NK-92 treated with Interleukin-12 subunit alpha and Interleukin-12 subunit beta, amount 100 ng/mL, for 24 hours (cell line): ENCODE data around the gene ALCAM.

Experiments used
- DNase-seq: peaks from one replicate; lab custom pipeline; 2025; lab: John Stamatoyannopoulos, UW

The ALCAM gene

DNA sequence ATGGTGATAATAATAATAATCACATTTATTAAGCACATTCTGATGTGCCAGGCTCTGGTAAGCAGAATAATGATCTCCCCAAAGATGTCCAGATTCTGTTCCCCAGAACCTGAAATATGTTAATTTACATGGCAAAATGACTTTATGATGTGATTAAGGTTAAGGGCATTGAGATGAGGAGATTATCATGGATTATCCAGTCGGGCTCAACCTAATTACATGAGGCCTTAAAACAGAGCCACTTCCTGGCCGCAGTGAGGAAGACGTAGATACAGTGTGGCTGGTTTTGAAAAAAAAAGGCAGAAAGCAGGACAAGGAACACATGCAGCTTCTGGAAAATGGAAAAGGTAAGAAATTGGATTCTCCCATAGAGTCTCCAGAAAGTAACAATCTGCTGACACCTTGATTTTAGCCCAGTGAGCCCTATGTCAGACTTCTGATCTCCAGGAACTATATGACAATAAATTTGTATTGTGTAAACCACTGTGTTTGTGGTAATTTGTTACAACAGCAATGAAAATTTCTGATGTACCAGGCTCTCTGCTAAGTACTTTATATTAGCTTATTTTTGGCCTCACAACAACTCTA is 126.7 kb downstream of the ALCAM start:
- no peak for DNase-seq

- no peak for DNase-seq
Measured at GRCh38 chr3:105495021-105495420, 128.3 kb downstream of the ALCAM start.

- DNase-seq: no peak
Measured at GRCh38 chr3:105496343-105496742, 129.6 kb downstream of the ALCAM start.

DNA sequence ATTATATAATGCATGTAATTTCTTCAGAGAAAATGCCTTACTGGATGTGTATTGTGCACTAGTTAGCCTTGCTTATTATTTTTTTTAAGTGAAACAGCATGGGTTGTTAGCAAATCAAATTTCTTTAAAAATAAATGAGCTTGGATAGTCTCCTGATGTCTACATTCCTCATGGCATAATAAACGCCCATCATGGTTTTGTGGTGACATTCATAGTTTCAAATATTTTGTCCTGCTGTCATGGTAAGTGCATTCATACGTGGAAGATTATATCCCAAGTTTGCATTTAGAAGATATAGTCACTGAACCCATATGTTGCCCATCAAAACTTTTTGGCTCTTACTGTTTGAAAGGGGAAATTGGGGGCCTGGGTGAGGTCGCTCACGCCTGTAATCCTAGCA is 130.7 kb downstream of the ALCAM start:
- no peak for DNase-seq

DNA sequence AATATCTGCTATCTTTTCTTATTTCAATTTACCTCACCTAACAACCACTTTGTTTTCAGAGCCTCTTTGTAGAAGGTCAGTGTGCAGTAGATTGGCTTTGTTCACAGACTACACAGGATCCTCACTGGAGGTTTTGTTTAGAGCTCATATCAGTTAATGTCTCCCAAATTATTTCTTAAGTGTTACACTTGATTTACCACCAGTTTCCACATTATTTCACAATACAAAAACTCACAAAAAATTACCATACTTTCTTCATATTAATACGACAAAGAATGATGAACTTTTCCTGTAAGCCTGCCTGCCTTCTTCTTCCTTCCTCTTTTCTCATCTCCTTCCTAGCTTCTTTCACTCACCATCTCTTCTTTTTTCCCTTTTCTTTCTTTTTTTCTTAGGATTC is 133.3 kb downstream of the ALCAM start:
- no peak for DNase-seq

DNA sequence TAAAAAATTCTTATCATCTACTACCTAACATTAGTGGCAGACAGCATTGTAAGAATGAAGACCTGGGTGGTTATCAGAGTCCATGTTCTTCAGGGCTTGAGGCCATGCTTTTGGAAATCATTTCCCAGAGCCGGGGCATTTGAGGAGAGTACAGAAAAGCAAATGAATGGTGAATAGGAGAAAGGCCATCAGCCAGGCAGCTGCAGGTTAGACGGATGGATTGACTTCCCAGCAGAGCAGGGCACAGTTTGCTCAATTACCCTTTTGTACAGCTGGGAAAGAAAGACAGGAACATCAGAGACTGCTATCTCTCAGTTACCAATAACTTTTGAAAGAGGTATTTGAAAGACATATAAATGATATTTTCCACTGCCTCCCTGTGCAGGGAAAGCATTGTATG is 135.6 kb downstream of the ALCAM start:
- DNase-seq: no peak

DNA sequence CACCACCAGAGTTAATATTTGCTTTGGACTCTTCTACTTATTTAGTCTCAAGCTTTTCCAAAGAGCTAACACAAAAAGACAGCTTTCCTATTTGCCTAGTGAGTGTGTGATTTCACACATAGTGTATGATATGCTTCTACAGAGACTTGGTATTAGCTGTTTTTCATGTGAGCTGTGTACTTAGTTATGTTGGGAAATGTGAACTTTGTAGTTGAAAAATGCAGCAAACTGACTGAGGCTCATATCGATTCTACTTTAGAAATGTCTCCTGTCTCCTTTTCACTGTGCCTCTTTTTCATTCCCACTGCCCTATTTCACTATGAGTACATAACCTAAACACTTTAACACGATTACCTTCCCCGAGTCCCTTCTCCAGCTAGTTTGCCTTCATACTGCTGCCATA is 136.5 kb downstream of the ALCAM start:
- DNase-seq: no peak

DNA sequence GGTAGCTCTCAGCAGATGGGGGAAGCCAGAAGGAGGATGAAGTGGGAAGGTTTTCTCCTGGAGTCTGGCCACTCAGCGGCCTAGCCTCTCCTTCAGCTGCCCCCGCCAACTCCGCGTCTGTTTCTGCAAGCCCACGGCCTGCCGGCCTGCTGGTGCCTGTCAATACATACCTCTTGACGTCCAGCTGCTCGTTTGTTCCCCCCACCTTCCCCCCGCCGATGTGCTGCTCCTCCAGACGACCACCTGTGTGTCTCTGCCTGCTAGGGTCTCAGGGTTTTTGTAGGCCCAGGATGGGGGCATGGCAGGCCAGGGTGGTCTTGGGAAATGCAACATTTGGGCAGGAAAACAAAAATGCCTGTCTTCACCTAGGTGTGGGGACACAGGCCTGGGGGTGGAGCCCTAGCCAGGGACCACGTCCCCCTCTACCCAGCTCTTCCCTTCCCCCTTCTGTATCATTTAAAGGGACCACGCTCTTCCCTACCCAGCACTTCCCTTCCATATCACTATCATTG is 137.8 kb downstream of the ALCAM start:
- no peak for DNase-seq

DNA sequence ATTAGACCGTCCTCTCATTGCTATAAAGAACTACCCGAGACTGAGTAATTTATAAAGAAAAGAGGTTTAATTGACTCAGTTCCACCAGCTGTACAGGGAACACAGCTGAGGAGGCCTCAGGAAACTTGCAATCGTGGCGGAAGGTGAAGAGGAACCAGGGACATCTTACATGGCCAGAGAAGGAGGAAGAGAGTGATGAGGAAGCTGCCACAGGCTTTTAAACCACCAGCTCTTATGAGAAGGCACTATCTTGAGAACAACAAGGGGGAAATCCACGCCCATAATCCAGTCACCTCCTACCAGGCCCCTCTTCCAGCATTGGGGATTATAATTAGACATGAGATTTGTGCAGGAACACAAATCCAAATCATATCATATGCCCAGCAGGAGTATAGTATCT is 138.5 kb downstream of the ALCAM start:
- DNase-seq: no peak

DNA sequence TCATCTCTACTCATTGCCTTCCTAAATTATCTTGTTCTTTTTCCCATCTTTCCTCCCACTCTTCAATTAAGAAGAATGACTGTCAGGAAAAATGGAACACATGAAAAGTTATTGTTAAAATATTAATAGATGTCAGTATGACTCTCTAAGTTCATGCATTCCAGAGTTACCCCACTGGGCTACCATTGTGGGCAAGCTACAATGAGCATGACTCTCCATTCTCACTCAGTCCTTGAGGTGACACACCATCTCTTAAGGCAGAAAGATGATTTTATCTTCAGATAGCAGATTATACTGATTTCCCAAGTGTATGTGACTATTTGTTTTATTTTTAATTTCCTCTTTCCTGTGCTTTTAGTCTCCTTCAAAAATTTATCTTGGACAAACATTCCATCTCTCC is 144.3 kb downstream of the ALCAM start:
- DNase-seq: no peak

GRCh38 chr3:105512061-105512460 is 145.4 kb downstream of the ALCAM start:
- DNase-seq: no peak

DNA sequence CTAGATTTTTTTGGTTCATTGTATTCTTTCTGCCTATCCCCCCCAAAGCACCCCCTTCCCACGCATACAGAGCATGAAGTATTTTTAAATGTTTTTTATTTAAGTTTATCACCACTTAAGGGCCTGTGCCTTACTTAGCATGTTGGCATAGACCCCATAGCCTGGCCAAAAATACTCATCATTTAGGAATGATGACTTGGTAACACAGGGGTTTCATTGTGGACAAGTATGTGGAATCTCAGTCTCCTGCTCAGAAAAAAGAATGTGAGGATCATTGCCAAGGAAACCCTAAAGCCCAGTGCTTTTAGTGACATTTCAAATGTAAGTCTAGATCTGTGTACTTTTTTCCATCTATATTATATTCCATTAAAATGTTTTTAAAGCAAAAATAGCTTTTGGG is 146.3 kb downstream of the ALCAM start:
- DNase-seq: no peak

GRCh38 chr3:105513886-105514285 is 147.2 kb downstream of the ALCAM start:
- no peak for DNase-seq

GRCh38 chr3:105515372-105515771 is 148.7 kb downstream of the ALCAM start:
- DNase-seq: no peak

GRCh38 chr3:105516972-105517371 is 150.3 kb downstream of the ALCAM start:
- DNase-seq: no peak

GRCh38 chr3:105518203-105518602 is 151.5 kb downstream of the ALCAM start:
- no peak for DNase-seq

DNA sequence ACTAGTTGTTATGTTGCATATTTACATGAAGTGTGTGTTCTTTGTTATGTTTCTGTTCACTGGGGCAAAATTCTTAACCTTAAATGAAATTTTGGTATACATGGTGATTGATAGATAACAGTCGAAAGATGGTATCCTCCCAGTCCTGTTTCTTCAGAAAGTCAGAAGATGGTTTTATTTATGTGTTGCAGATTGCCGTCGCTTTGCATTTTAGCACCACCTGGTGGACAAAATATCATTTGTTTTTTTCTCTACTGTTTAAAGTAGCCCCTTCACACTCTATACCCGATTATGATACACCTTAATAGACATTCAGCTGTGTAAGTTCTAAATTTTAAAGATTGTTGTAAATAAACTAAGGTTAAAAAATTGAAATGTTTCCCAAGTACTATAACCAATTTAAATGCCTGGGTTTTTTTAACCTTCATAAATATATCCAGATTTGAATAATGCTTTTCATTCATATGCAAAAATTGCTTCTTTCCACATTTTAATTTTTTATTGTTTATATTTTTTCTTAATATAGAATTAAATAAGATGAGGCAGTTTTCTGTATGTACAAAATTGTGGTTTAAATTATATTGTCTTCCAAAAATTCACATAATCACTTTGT is 152.2 kb downstream of the ALCAM start:
- no peak for DNase-seq

DNA sequence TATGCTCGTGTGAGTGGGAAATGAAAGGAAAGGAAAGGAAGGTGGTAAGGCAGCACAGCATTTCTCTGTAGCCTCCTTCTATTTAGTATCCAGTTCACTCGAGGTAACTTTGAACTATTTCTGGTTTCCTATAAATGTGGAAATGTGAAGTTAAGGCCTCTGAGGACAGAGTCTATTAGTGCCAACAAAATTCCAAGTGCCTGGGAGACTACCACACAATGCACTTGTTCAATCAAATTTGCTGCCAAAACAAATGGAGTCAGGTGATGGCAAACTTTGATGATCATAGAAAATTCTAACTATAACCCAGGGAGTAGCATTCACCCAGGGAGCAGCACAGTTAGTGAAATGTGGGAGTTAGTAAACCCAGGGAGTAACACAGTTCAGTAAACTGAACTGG is 155.1 kb downstream of the ALCAM start:
- DNase-seq: no peak

- no peak for DNase-seq
Measured at GRCh38 chr3:105523501-105523900, 156.8 kb downstream of the ALCAM start.

GRCh38 chr3:105525531-105525930 is 158.8 kb downstream of the ALCAM start:
- DNase-seq: no peak

- no peak for DNase-seq
Measured at GRCh38 chr3:105526360-105527111, 159.8 kb downstream of the ALCAM start.

- no peak for DNase-seq
Measured at GRCh38 chr3:105527535-105527934, 160.8 kb downstream of the ALCAM start.

- DNase-seq: no peak
Measured at GRCh38 chr3:105527949-105528348, 161.2 kb downstream of the ALCAM start.
